Naive B cell (primary cell): ENCODE results near the gene IFNE. TPM values are rescaled to one million over a fixed set of nuclear protein-coding genes. Genes with fewer than 3 reads are reported as not detected.
A peak's percentile ranks its signal among the peaks of the same experiment; 100 is the strongest.
"Not testable (repeated sequence)": the region's sequence is repeated elsewhere in the genome, so short reads cannot be mapped to it uniquely, and the experiment has no call there.

Experiments used
- ATAC-seq, 2 donors: fragments of 150-1000 bp; cut with Tn5 transposase; 2 replicates each; pipeline ENCODE4 v1.10.0; 2021; ENCODE audit warnings: low read depth in 2 of 2, mild to moderate bottlenecking in 2 of 2, moderate library complexity in 2 of 2
- DNase-seq: peaks from one replicate; pipeline ENCODE4 v3.0.0; 2022
- H3K27ac Mint-ChIP-seq, 6 donors: one replicate each; pipeline ENCODE4 v1.8.0; 2020 to 2022; ENCODE audit warnings: mild to moderate bottlenecking in 6 of 6, mixed read lengths in 6 of 6, moderate library complexity in 5 of 6, inconsistent platforms in 2 of 6
- H3K27me3 Mint-ChIP-seq, 3 donors: one replicate each; pipeline ENCODE4 v1.8.0; 2021 to 2022; ENCODE audit warnings: mixed read lengths in 3 of 3, mild to moderate bottlenecking in 1 of 3
- H3K36me3 Mint-ChIP-seq, 2 donors: one replicate each; pipeline ENCODE4 v1.8.0; 2020 to 2022; ENCODE audit warnings: mixed read lengths in 2 of 2, inconsistent platforms in 1 of 2, mild to moderate bottlenecking in 1 of 2
- H3K4me1 Mint-ChIP-seq, 3 donors: one replicate each; pipeline ENCODE4 v1.8.0; 2020 to 2022; ENCODE audit warnings: mixed read lengths in 3 of 3, inconsistent platforms in 1 of 3, mild to moderate bottlenecking in 1 of 3, moderate library complexity in 1 of 3
- H3K4me3 Mint-ChIP-seq, 8 donors: one replicate each; pipeline ENCODE4 v1.8.0; 2020 to 2022; ENCODE audit warnings: mild to moderate bottlenecking in 8 of 8, mixed read lengths in 8 of 8, moderate library complexity in 8 of 8, inconsistent platforms in 2 of 8
- H3K9me3 Mint-ChIP-seq, 7 donors: one replicate each; pipeline ENCODE4 v1.8.0; 2020 to 2022; ENCODE audit warnings: mixed read lengths in 7 of 7, mild to moderate bottlenecking in 5 of 7, inconsistent platforms in 2 of 7, moderate library complexity in 1 of 7
- polyA plus RNA-seq, 6 donors: library from polyadenylated mRNA; unstranded; fragments of 300-500 nt; fragmentation: Illumina TruSeq; gene quantifications; one replicate each; pipeline ENCODE4 v1.2.3, GENCODE V29; 2021; ENCODE audit warnings: low read depth in 6 of 6

IFNE gene
- polyA plus RNA-seq, 6 donors from 2014 or later, result not detected

GRCh38 chr9:21470126-21470525 lies 12.0 kb downstream of the IFNE start:
- no peak for ATAC-seq
- no peak for DNase-seq
- Mint-ChIP-seq H3K27ac (no peak overlapping the region), H3K4me1 (no peaks in the 10 kb centered on the region), H3K27me3 (peaks cover 19 to 31% (median 28%) of the 10 kb centered on the region in 3 donors), H3K36me3 (peaks cover 0 to 2% of the 10 kb centered on the region in 2 donors), H3K9me3 (peaks cover 0 to under 1% (median 0%) of the 10 kb centered on the region in 7 donors), H3K4me3 (no peak overlapping the region)

- peak in 1 of 2 donors; percentile 36 for ATAC-seq
- H3K4me3 Mint-ChIP-seq, result no peak overlapping the region
Observed at GRCh38 chr9:21465859-21466518, 16.1 kb downstream of the IFNE start.

GRCh38 chr9:21465138-21465537 lies 17.0 kb downstream of the IFNE start:
- no peak for ATAC-seq
- H3K4me1 Mint-ChIP-seq, result no peaks in the 10 kb centered on the region

More at GRCh38 chr9:21465859-21466518, 16.1 kb downstream of the IFNE start:
- Mint-ChIP-seq H3K27me3 (peaks cover 26 to 46% (median 30%) of the 10 kb centered on the region in 3 donors), H3K36me3 (peaks cover 11 to 15% of the 10 kb centered on the region in 2 donors), H3K4me1 (no peaks in the 10 kb centered on the region), H3K9me3 (peaks cover 3 to 22% (median 20%) of the 10 kb centered on the region in 7 donors), H3K27ac (no peak overlapping the region)
- no peak for DNase-seq

GRCh38 chr9:21461377-21461776 lies 20.7 kb downstream of the IFNE start:
- Mint-ChIP-seq H3K9me3 (peaks cover 3 to 25% (median 22%) of the 10 kb centered on the region in 7 donors), H3K4me3 (no peak overlapping the region), H3K27ac (no peak overlapping the region), H3K36me3 (peaks cover 11 to 15% of the 10 kb centered on the region in 2 donors), H3K4me1 (no peaks in the 10 kb centered on the region), H3K27me3 (peaks cover 34 to 73% (median 52%) of the 10 kb centered on the region in 3 donors)
- DNase-seq, result no peak
- ATAC-seq, result no peak

More at GRCh38 chr9:21465138-21465537, 17.0 kb downstream of the IFNE start:
- Mint-ChIP-seq H3K27ac (peak overlapping the region in 1 of 6 donors; percentile 23), H3K36me3 (peaks cover 11 to 15% of the 10 kb centered on the region in 2 donors), H3K9me3 (peaks cover 3 to 22% (median 20%) of the 10 kb centered on the region in 7 donors), H3K27me3 (peaks cover 31 to 52% (median 37%) of the 10 kb centered on the region in 3 donors), H3K4me3 (no peak overlapping the region)
- no peak for DNase-seq

DNA sequence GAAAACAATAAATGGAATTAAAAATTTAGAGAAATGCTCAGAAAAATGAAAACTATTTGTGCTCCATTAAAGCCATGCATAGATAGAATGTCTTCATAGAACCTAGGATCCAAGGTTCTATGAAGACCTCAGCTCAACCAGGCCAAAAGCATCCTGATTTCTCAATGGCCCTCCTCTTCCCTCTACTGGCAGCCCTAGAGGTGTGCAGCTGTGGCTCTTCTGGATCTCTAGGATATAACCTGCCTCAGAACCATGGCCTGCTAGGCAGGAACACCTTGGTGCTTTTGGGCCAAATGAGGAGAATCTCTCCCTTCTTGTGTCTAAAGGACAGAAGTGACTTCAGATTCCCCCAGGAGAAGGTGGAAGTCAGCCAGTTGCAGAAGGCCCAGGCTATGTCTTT lies 26.8 kb downstream of the IFNE start:
- DNase-seq (peak; percentile 21), ATAC-seq (peak; percentile 70 to 86)
- no peak overlapping the region for H3K27ac Mint-ChIP-seq
- peaks cover 0 to 6% (median 0%) of the 10 kb centered on the region in 7 donors for H3K9me3 Mint-ChIP-seq
- H3K4me1 Mint-ChIP-seq, result no peaks in the 10 kb centered on the region
- no peaks in the 10 kb centered on the region for H3K36me3 Mint-ChIP-seq
- no peak overlapping the region for H3K4me3 Mint-ChIP-seq
- peaks cover 37 to 61% (median 56%) of the 10 kb centered on the region in 3 donors for H3K27me3 Mint-ChIP-seq

- no peak overlapping the region for H3K4me3 Mint-ChIP-seq
- no peak overlapping the region for H3K27ac Mint-ChIP-seq
- peaks cover 0 to 6% (median 0%) of the 10 kb centered on the region in 7 donors for H3K9me3 Mint-ChIP-seq
- H3K27me3 Mint-ChIP-seq, result peaks cover 40 to 68% (median 67%) of the 10 kb centered on the region in 3 donors
- ATAC-seq, result no peak
- no peaks in the 10 kb centered on the region for H3K36me3 Mint-ChIP-seq
- H3K4me1 Mint-ChIP-seq, result no peaks in the 10 kb centered on the region
- DNase-seq, result no peak
Observed at GRCh38 chr9:21454149-21454548, 28.0 kb downstream of the IFNE start.

DNA sequence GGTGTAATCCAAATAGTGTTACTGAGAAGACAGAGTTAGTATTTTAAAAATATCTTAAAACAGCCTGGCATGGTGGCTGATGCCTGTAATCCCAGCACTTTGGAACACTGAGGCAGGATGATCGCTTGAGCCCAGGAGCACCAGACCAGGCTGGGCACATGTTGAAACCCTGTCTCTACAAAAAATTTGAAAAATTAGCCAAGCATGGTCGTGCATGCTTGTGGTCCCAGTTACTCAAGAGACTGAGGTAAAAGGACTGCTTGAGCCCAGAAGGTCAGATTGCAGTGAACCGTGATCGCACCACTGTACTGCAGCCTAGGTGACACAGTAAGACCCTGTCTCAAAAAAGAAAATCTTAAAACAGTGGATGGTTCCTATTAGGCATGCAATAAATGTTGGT lies 29.4 kb downstream of the IFNE start:
- peaks cover 49 to 72% (median 71%) of the 10 kb centered on the region in 3 donors for H3K27me3 Mint-ChIP-seq
- H3K36me3 Mint-ChIP-seq, result no peaks in the 10 kb centered on the region
- ATAC-seq (no peak), DNase-seq (no peak)
- no peaks in the 10 kb centered on the region for H3K4me1 Mint-ChIP-seq
- no peak overlapping the region for H3K27ac Mint-ChIP-seq
- no peaks in the 10 kb centered on the region for H3K9me3 Mint-ChIP-seq
- no peak overlapping the region for H3K4me3 Mint-ChIP-seq

- DNase-seq, result no peak
- H3K4me3 Mint-ChIP-seq, result no peak overlapping the region
- H3K9me3 Mint-ChIP-seq, result no peaks in the 10 kb centered on the region
- peaks cover 51 to 76% (median 73%) of the 10 kb centered on the region in 3 donors for H3K27me3 Mint-ChIP-seq
- H3K4me1 Mint-ChIP-seq, result no peaks in the 10 kb centered on the region
- no peak overlapping the region for H3K27ac Mint-ChIP-seq
- no peaks in the 10 kb centered on the region for H3K36me3 Mint-ChIP-seq
- ATAC-seq, result no peak
Observed at GRCh38 chr9:21450733-21451394, 31.2 kb downstream of the IFNE start.

GRCh38 chr9:21449312-21449711 lies 32.8 kb downstream of the IFNE start:
- H3K9me3 Mint-ChIP-seq, H3K36me3 Mint-ChIP-seq, DNase-seq, H3K27ac Mint-ChIP-seq, ATAC-seq, H3K4me1 Mint-ChIP-seq, H3K4me3 Mint-ChIP-seq: not testable (repeated sequence)
- H3K27me3 Mint-ChIP-seq, result peaks cover 50 to 68% (median 63%) of the 10 kb centered on the region in 3 donors

DNA sequence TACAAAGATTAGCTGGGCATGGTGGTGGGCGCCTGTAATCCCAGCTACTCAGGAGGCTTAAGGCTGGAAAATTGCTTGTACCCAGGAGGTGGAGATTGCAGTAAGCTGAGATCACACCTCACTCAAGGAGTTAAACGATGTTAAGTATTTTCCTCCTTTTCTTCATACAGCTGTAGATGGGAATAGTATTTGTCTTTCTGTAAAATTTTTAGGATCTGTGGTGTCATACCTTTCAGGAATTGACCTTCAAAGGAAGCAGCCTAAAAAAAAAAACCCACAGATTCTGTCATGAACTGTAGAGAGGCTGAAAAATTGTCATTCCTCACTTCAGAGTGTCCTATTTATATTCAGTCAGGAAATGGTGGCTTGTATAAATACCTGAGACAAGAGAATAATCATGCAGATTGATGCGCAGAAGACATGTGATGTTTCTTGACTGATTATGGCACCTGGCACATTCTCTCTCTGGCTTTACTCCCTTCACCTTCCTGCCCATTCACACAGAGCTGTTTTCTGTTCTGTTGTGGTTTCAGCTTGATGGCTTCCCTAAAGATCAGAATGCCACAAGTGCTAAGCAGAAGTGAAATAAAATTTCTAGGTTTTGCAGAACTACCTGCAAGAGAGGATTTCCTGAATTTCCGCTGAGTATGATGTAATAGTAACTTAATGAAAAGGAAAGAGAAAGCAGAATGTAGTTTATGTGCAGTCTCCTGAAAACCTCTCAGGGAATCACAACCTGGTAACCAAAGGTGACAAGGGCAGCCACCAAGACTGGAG lies 38.1 kb downstream of the IFNE start:
- H3K4me1 Mint-ChIP-seq, result peaks cover 0 to 17% (median 10%) of the 10 kb centered on the region in 3 donors
- peaks cover 37 to 42% (median 39%) of the 10 kb centered on the region in 3 donors for H3K27me3 Mint-ChIP-seq
- no peaks in the 10 kb centered on the region for H3K36me3 Mint-ChIP-seq
- peak overlapping the region in 5 of 8 donors; percentile 1 to 51 (median 38) for H3K4me3 Mint-ChIP-seq
- DNase-seq, result peak; percentile 82
- ATAC-seq, result peak; percentile 94 to 98
- peaks cover 0 to 2% (median 0%) of the 10 kb centered on the region in 7 donors for H3K9me3 Mint-ChIP-seq
- peak overlapping the region in 3 of 6 donors; percentile 42 to 88 (median 85) for H3K27ac Mint-ChIP-seq

- Mint-ChIP-seq H3K27me3 (peaks cover 16 to 45% (median 35%) of the 10 kb centered on the region in 3 donors), H3K27ac (no peak within 1 kb of the TSS), H3K9me3 (peaks cover 0 to 2% (median 0%) of the 10 kb centered on the region in 7 donors), H3K4me3 (no peak within 1 kb of the TSS), H3K4me1 (peaks cover under 1 to 17% (median 10%) of the 10 kb centered on the region in 3 donors), H3K36me3 (no peaks in the 10 kb centered on the region)
- DNase-seq (no peak), ATAC-seq (no peak)
Observed at GRCh38 chr9:21440139-21440538, 42.0 kb downstream of the IFNE start, which contains the start of gene IFNA1. TSS of gene IFNA1 (plus strand) at chr9:21440439. CDS start at chr9:21440508, 69 bp downstream.

DNA sequence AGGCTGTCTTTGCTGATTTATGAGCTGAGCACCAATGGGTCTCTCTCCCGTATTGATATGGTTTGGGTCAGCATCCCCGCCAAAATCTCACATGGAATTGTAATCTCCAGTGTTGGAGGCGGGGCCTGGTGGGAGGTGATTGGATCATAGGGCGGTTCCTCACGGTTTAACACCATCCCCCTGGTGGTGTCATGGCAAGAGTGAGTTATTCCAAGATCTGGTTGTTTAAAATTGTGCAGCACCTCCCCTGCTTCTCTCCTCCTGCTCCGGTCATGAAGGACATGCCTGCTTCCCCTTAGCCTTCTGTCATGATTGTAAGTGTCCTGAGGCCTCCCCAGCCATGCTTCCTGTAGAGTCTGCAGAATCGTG lies 47.1 kb downstream of the IFNE start:
- not testable (repeated sequence) for H3K4me3 Mint-ChIP-seq, H3K9me3 Mint-ChIP-seq, H3K36me3 Mint-ChIP-seq, H3K27ac Mint-ChIP-seq, ATAC-seq, DNase-seq
- H3K27me3 Mint-ChIP-seq, result peaks cover 34 to 68% (median 57%) of the 10 kb centered on the region in 3 donors
- peaks cover 5 to 13% (median 6%) of the 10 kb centered on the region in 3 donors for H3K4me1 Mint-ChIP-seq
